ENCODE results near the gene SASS6. TPM values are rescaled to one million over a fixed set of nuclear protein-coding genes. Genes with fewer than 3 reads are reported as not detected.

Gene SASS6, protein sequence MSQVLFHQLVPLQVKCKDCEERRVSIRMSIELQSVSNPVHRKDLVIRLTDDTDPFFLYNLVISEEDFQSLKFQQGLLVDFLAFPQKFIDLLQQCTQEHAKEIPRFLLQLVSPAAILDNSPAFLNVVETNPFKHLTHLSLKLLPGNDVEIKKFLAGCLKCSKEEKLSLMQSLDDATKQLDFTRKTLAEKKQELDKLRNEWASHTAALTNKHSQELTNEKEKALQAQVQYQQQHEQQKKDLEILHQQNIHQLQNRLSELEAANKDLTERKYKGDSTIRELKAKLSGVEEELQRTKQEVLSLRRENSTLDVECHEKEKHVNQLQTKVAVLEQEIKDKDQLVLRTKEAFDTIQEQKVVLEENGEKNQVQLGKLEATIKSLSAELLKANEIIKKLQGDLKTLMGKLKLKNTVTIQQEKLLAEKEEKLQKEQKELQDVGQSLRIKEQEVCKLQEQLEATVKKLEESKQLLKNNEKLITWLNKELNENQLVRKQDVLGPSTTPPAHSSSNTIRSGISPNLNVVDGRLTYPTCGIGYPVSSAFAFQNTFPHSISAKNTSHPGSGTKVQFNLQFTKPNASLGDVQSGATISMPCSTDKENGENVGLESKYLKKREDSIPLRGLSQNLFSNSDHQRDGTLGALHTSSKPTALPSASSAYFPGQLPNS
- total RNA-seq = 10 to 100 TPM; 14.5 to 17.1 TPM

DNA sequence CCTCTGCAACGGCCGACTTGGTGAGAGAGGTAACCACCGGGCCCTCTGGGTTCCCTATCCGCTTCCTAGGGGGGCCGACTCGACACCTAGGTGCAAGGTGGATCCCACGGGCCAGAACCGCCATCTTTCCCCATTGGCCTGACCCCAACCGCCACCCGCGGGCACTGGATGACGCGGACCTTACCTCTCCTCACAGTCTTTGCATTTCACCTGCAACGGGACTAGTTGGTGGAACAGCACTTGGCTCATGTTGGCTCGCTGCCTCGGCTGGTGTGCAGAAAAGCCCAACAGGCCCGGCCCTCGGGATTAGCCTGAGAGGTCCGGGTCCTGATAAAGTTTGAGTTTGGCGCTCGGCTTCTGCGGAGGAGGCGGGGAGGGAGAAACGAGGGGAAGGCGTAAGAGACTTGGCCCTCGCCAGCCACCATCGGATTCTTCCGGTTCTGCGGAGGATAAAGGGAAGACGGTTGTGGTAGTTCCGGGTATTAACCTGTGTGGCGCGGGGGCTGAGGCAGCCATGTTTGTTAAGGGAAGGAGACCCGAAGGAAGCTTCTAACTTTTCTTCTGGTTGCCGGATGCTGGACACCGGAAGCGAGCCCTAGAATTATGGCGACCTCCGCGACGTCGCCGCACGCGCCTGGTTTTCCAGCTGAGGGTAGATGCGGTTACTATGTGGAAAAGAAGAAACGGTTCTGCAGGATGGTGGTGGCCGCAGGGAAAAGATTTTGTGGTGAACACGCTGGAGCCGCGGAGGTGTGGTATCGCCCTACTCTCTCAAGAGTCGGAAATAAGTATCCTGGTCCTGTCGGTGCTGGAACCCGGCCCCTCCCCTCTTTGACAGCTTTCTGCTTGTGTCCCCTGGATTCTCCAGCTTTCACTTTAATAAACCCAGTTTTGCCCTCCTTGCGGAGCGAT is at the start of gene SASS6, which contains the start of gene TRMT13:
TSS of gene SASS6 (minus strand) at position 365 of the 912 bp plus-strand sequence. CDS start at position 249, 116 bp downstream.
TSS of gene TRMT13 (plus strand) at position 598 of the 912 bp plus-strand sequence. CDS start at position 604, 6 bp downstream.
- no peaks in the 10 kb centered on the region for H3K9me3 Mint-ChIP-seq
- peak within 1 kb of the TSS; percentile 98 for H3K27ac Mint-ChIP-seq
- ChIA-PET CTCF (interaction anchor here (0.5 to 1.5 kb wide), 7 partner anchors 10 to 327 kb away, joined by 3 to 4 read pairs (median 3); no protein-coding TSS in a partner anchor), POLR2A (interaction anchor here (0.6 kb wide), 2 partner anchors 91 to 300 kb away, joined by 4 read pairs; no protein-coding TSS in a partner anchor)
- peaks cover 49% of the 10 kb centered on the region for H3K4me1 Mint-ChIP-seq
- DNase-seq = peak; percentile 98
- peak within 1 kb of the TSS; percentile 98 for H3K4me3 Mint-ChIP-seq
- H3K27me3 Mint-ChIP-seq = no peaks in the 10 kb centered on the region
- H3K36me3 Mint-ChIP-seq (ENCODE audit: low read depth) = peaks cover 20% of the 10 kb centered on the region

DNA sequence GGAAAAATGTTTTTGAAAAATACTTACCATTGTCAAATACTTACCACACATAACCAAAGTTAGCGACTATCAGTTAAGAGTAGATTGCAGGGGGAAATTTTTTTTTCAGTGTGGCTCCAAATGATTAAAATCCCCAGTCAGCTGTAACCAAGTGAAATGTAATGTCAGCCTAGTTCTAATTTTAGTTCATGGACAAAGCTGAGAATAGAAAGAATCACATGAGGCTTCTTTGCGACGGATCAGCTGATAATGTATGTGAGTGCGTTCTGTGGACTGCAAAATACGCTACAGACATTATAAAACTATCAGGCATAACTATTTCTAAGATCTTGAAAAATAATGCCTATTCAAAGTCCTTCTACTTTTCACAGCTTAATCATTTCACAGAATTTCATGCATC is 45.4 kb upstream of the SASS6 start, which contains the start of gene LRRC39:
TSS of gene LRRC39 (minus strand) at position 166 of the 400 bp plus-strand sequence. CDS start 9,740 bp downstream, outside the sequence.
- Mint-ChIP-seq H3K4me3 (no peak within 1 kb of the TSS), H3K4me1 (no peaks in the 10 kb centered on the region), H3K27ac (no peak within 1 kb of the TSS), H3K36me3 (ENCODE audit: low read depth) (no peaks in the 10 kb centered on the region), H3K9me3 (no peaks in the 10 kb centered on the region), H3K27me3 (peaks cover 5% of the 10 kb centered on the region)
- no peak for DNase-seq
- CTCF ChIA-PET = interaction anchor here (1.8 kb wide), 1 partner anchor 19 kb away, joined by 6 read pairs; no protein-coding TSS in a partner anchor
- POLR2A ChIA-PET = interaction anchor here (0.6 kb wide), 1 partner anchor 122 kb away, joined by 4 read pairs; no protein-coding TSS in a partner anchor

DNA sequence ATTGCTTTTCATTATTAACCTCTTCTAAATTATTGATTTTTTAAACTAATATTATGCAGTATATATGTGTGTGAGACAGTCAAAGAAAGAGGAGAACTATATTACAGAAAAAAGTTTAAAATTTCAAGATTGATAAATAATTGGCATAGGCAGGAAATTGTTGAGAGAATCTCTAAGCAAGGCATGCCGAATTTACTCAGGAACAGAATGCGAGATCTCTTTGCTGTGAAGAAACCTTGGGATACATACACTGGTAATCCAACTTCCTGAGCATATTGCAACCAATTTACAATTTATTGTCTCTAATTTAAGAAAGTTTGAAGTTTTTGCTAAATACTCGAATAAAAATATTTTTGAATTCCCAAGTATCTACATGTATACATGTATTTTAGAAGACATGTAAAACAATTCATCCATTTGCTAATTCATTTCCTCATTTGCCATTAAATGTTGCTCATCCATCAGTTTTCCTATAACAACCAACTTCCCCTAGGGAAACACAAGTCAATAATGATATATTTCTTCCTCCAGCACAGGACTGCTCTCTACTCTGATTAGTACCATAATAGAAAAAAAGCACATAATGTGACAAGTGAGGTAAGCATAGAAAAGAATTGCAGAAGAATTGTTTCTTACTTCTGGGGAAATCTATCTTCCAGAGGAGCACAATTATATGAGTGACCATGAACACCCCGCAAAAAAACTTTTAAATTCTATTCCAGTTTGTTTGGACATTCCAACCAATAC is 44.7 kb upstream of the SASS6 start:
- ChIA-PET POLR2A (interaction anchor here (0.6 kb wide), 1 partner anchor 123 kb away, joined by 4 read pairs; no protein-coding TSS in a partner anchor), CTCF (no interaction called here)
- no peaks in the 10 kb centered on the region for H3K9me3 Mint-ChIP-seq
- no peak overlapping the region for H3K27ac Mint-ChIP-seq
- no peaks in the 10 kb centered on the region for H3K36me3 Mint-ChIP-seq (ENCODE audit: low read depth)
- no peaks in the 10 kb centered on the region for H3K4me1 Mint-ChIP-seq
- peaks cover 5% of the 10 kb centered on the region for H3K27me3 Mint-ChIP-seq
- H3K4me3 Mint-ChIP-seq = no peak overlapping the region
- DNase-seq = no peak

DNA sequence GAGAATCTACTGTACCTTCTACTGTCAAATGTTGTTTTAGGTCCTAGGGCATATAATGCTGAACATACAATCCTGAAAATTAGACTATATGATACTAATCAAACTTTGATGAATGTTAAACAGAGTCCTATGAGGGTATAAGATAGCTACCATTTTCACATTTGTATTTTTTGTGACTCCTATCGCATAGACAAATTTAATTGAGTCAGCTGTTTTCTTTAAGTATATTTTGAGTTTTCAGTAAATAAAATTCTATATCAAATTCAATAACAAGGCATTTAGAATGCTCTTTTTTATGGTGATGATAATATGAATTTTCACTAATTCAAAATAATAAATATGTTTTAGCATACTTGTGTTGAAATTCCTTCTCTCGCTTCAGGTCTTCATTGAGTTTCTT is 35.3 kb upstream of the SASS6 start:
- no peaks in the 10 kb centered on the region for H3K4me1 Mint-ChIP-seq
- no peaks in the 10 kb centered on the region for H3K27me3 Mint-ChIP-seq
- no peak overlapping the region for H3K4me3 Mint-ChIP-seq
- no peak overlapping the region for H3K27ac Mint-ChIP-seq
- no peaks in the 10 kb centered on the region for H3K36me3 Mint-ChIP-seq (ENCODE audit: low read depth)
- POLR2A ChIA-PET = no interaction called here
- DNase-seq = no peak
- no peaks in the 10 kb centered on the region for H3K9me3 Mint-ChIP-seq
- CTCF ChIA-PET = interaction anchor here (1.2 kb wide), 1 partner anchor 20 kb away, joined by 3 read pairs; no protein-coding TSS in a partner anchor

DNA sequence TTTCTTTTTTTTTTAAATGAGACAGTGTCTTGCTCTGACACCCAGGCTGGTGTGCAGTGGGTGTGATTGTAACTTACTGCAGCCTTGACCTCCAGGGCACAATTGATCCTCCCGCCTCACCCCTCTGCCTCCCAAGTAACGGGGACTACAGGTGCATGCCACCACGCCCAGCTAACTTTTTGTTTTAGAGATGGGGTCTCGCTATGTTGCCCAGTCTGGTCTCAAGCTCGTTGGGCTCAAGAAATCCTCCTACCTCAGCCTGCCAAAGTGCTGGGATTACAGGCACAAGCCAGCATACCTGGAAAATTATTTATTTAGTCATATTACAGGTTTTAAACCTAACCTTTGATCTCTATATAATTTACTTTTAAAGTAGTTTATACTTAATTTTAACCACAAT is 32.0 kb upstream of the SASS6 start:
- DNase-seq = no peak

DNA sequence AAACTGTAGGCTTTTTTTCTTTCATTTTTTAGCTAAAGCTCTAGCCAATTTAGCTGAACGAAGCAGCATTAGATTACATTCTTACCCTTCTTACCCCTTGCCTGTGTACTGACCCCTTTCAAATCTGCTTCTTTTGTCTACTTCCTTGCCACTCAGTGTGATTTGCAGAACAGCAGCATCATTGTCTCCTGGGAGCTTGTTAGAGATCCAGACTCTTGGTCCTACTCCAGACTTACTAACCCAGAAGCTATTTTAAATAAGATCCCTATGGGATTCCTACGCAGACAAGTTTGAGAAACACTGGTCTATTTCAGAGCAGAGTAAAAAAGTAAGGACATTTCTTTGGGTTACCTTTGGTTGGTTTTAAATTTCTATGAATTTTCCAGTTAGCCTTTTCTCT is 31.5 kb upstream of the SASS6 start:
- Mint-ChIP-seq H3K27ac (no peak overlapping the region), H3K9me3 (no peaks in the 10 kb centered on the region), H3K36me3 (ENCODE audit: low read depth) (no peaks in the 10 kb centered on the region), H3K4me3 (no peak overlapping the region), H3K4me1 (no peaks in the 10 kb centered on the region), H3K27me3 (no peaks in the 10 kb centered on the region)
- POLR2A ChIA-PET = interaction anchor here (0.5 kb wide), 1 partner anchor 113 kb away, joined by 7 read pairs; no protein-coding TSS in a partner anchor
- CTCF ChIA-PET = interaction anchor here (0.8 kb wide), 1 partner anchor 82 kb away, joined by 4 read pairs; no protein-coding TSS in a partner anchor
- DNase-seq = no peak

More for the DNA sequence above, 32.0 kb upstream of the SASS6 start:
- no peaks in the 10 kb centered on the region for H3K9me3 Mint-ChIP-seq
- H3K4me3 Mint-ChIP-seq = no peak overlapping the region
- H3K27me3 Mint-ChIP-seq = no peaks in the 10 kb centered on the region
- H3K4me1 Mint-ChIP-seq = no peaks in the 10 kb centered on the region
- H3K36me3 Mint-ChIP-seq (ENCODE audit: low read depth) = no peaks in the 10 kb centered on the region
- ChIA-PET CTCF (interaction anchor here (0.8 kb wide), 1 partner anchor 81 kb away, joined by 4 read pairs; no protein-coding TSS in a partner anchor), POLR2A (no interaction called here)
- H3K27ac Mint-ChIP-seq = no peak overlapping the region

DNA sequence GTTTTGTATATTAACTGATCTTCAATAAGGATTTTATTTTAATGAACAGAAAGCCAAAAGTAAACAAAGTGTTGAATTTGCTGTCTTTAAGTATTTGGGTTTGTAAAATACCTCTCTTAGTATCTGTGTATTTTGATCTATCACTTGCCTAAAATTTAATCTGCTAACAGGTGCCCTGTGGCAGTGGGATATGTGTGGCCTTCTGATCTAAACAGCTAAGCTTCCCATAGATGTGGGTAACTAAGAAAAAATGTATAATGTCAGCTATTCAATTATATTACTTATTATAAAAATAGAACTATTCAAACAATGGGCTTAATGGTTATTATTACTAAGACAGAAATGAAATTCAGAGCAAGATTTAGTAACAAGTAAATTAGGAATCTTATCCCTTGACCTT is 30.2 kb upstream of the SASS6 start:
- H3K36me3 Mint-ChIP-seq (ENCODE audit: low read depth) = no peaks in the 10 kb centered on the region
- no peaks in the 10 kb centered on the region for H3K27me3 Mint-ChIP-seq
- ChIA-PET POLR2A (no interaction called here), CTCF (no interaction called here)
- no peak overlapping the region for H3K4me3 Mint-ChIP-seq
- no peaks in the 10 kb centered on the region for H3K9me3 Mint-ChIP-seq
- H3K27ac Mint-ChIP-seq = no peak overlapping the region
- no peak for DNase-seq
- H3K4me1 Mint-ChIP-seq = no peaks in the 10 kb centered on the region

DNA sequence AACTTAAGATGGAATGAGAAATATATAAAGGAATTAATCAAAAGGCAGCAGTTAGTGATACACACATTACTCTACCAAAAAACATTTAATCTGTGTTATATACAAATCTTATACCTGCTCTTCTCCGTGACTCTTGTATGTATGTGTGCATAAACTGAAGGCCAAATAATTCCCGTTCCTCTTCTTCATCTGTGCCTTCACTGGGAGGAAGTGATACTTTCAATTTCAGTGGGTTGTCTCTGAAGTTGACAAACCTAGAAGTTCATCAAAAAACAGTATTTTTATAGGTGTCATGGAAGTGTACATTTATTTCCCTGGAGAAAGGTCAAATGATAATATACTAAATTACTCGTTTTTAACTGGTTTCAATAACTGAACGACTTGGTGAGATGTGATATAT is 19.5 kb upstream of the SASS6 start:
- Mint-ChIP-seq H3K27me3 (no peaks in the 10 kb centered on the region), H3K4me3 (no peak overlapping the region), H3K36me3 (ENCODE audit: low read depth) (peaks cover 16% of the 10 kb centered on the region), H3K27ac (no peak overlapping the region), H3K4me1 (peaks cover 8% of the 10 kb centered on the region), H3K9me3 (no peaks in the 10 kb centered on the region)
- ChIA-PET POLR2A (no interaction called here), CTCF (no interaction called here)
- no peak for DNase-seq

DNA sequence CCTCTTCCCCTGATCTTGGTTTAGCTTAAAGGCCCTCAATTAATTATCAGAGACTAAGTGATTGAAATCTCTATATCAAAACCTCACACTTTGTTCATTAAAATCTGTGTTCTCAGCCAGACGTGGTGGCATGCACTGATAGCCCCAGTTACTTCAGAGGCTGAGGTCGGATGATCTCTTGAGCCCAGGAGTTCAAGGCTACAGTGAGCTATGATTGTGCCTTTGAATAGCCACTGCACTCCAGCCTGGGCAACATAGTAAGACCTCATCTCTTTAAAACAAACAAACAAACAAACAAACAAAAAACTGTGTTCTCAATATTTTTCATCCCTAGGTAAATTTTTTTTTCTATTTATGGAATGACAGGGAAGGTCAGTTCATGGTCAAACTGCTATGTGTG is 18.9 kb upstream of the SASS6 start:
- POLR2A ChIA-PET = no interaction called here
- H3K9me3 Mint-ChIP-seq = no peaks in the 10 kb centered on the region
- peaks cover 17% of the 10 kb centered on the region for H3K36me3 Mint-ChIP-seq (ENCODE audit: low read depth)
- H3K4me3 Mint-ChIP-seq = no peak overlapping the region
- DNase-seq = no peak
- no peaks in the 10 kb centered on the region for H3K27me3 Mint-ChIP-seq
- H3K4me1 Mint-ChIP-seq = peaks cover 8% of the 10 kb centered on the region
- no peak overlapping the region for H3K27ac Mint-ChIP-seq
- CTCF ChIA-PET = interaction anchor here (0.9 kb wide), 1 partner anchor 9 kb away, joined by 3 read pairs; no protein-coding TSS in a partner anchor

DNA sequence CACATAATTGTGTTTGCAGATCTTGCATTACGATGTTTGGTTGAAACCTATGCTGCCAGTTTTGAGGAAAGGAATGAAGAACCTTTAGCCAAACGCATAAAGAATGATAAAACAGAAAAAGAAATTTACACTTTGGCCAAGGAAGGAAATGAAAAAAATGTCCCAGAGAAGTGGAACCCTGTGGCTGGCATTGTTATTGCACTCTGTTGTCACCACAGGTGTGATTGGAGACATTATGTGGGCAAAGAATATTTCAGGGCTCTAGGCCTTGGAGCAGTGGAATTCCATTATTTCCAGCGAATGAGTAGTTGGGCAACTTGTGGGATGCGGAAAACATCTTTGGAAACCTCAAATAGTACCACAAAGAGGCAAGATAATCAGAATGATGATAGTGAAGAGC is 15.1 kb upstream of the SASS6 start:
- ChIA-PET POLR2A (no interaction called here), CTCF (interaction anchor here (0.5 kb wide), 1 partner anchor 28 kb away, joined by 3 read pairs; no protein-coding TSS in a partner anchor)
- peaks cover 8% of the 10 kb centered on the region for H3K4me1 Mint-ChIP-seq
- no peak overlapping the region for H3K27ac Mint-ChIP-seq
- H3K27me3 Mint-ChIP-seq = no peaks in the 10 kb centered on the region
- H3K4me3 Mint-ChIP-seq = no peak overlapping the region
- H3K9me3 Mint-ChIP-seq = no peaks in the 10 kb centered on the region
- H3K36me3 Mint-ChIP-seq (ENCODE audit: low read depth) = peaks cover 38% of the 10 kb centered on the region
- no peak for DNase-seq

DNA sequence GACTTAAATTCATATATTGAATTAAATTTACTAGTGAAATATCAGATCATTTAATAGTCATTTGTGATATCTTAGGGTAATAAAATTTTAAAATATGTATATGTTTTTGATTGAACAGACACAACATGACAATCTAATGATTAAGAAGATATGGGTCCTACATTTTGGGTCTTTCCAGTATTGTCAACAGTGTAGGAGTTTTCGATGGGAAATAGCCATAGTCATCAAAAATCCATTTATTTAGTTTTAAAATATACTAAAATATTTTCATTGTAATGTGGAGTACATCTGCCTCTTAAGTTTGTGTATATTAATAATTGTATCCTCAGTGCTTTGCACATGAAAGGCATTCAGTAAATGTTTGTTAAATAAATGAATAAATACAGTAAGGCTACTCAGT is 14.2 kb upstream of the SASS6 start:
- peaks cover 42% of the 10 kb centered on the region for H3K36me3 Mint-ChIP-seq (ENCODE audit: low read depth)
- no peak overlapping the region for H3K4me3 Mint-ChIP-seq
- no peaks in the 10 kb centered on the region for H3K27me3 Mint-ChIP-seq
- POLR2A ChIA-PET = no interaction called here
- H3K9me3 Mint-ChIP-seq = no peaks in the 10 kb centered on the region
- DNase-seq = no peak
- no peak overlapping the region for H3K27ac Mint-ChIP-seq
- CTCF ChIA-PET = interaction anchor here (1.5 kb wide), 1 partner anchor 11 kb away, joined by 4 read pairs; no protein-coding TSS in a partner anchor
- peaks cover 3% of the 10 kb centered on the region for H3K4me1 Mint-ChIP-seq
